ENCODE results near the gene KDM5C. TPM values are rescaled to one million over a fixed set of nuclear protein-coding genes. Genes with fewer than 3 reads are reported as not detected.

Gene KDM5C
- total RNA-seq, 2 donors from 2014 or later, result 115 to 130 TPM

- TF ChIP-seq, protein P1, sequence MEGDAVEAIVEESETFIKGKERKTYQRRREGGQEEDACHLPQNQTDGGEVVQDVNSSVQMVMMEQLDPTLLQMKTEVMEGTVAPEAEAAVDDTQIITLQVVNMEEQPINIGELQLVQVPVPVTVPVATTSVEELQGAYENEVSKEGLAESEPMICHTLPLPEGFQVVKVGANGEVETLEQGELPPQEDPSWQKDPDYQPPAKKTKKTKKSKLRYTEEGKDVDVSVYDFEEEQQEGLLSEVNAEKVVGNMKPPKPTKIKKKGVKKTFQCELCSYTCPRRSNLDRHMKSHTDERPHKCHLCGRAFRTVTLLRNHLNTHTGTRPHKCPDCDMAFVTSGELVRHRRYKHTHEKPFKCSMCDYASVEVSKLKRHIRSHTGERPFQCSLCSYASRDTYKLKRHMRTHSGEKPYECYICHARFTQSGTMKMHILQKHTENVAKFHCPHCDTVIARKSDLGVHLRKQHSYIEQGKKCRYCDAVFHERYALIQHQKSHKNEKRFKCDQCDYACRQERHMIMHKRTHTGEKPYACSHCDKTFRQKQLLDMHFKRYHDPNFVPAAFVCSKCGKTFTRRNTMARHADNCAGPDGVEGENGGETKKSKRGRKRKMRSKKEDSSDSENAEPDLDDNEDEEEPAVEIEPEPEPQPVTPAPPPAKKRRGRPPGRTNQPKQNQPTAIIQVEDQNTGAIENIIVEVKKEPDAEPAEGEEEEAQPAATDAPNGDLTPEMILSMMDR (IDR thresholded peaks at IDR 0.05), result no peak
- intact Hi-C loops (cut with DNase I), result no loop called here
- Histone ChIP-seq H3K4me3 (no peak overlapping the region), H3K4me1 (no peaks in the 10 kb centered on the region), H3K9ac (ENCODE audit: low read depth in 2 of 2, low read length in 2 of 2) (no peak overlapping the region), H3K9me3 (no peaks in the 10 kb centered on the region), H3K27me3 (no peaks in the 10 kb centered on the region), H3K27ac (no peak overlapping the region), H3K36me3 (no peaks in the 10 kb centered on the region)
- DNase-seq, result no peak
Measured at GRCh38 chrX:53254570-53255461, 29.8 kb upstream of the KDM5C start.

DNA sequence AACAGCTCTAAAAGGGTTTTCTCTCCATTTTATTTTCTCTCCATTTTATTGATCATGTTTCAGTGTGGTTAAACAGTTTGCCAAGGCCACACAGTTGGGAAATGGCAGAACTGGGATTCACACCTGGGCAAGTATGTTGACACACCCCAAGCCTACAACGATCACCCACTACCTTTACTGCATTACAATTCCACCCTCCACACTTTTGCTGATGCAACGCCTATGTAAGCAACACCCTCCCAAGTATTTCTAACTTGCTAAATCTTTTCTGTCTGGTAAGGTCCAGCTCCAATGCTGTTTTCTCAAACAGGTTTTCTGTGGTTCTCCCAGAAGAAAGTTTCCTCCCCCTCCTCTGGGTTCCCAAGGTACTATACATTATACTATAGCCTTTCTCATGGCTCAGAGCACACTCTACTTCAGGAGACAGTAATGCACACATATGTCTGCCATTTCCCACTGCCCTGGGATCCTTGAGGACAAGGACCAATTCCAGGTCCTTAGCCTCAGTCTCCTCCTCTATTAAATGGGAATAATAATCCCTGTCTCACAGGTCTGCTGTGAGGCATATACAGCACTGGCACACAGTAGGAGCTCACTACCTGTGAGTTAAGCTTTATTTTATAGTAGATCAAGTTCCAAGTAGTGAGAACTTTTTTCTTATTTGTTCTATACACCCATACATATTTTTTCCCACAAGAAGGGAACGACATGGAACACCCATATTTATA lies 28.4 kb upstream of the KDM5C start:
- Histone ChIP-seq H3K9ac (ENCODE audit: low read depth in 2 of 2, low read length in 2 of 2) (no peak overlapping the region), H3K4me3 (no peak overlapping the region), H3K36me3 (no peaks in the 10 kb centered on the region), H3K27me3 (no peaks in the 10 kb centered on the region), H3K4me1 (no peaks in the 10 kb centered on the region), H3K9me3 (no peaks in the 10 kb centered on the region), H3K27ac (no peak overlapping the region)
- TF ChIP-seq, protein P1 (IDR thresholded peaks at IDR 0.05), result no peak
- intact Hi-C loops (cut with DNase I), result no loop called here
- DNase-seq, result no peak

DNA sequence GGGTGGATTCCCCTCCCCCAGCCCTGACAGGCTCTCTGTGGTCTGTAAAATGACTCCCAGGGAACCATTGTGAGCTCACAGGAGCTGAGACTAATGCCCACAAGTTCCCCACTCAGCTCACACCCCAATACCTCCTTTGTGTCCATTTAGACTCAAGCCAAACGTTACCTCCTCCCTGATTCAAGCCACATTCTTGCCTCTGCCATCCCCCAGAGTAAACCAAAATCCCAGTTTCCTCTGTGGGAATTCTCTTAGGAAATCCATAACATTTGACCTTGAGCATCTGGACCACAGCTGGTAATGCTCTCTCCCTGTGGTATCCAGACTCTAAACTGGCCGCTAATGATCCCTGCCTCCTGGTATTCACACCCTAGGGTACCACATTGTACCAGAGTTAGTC lies 26.3 kb upstream of the KDM5C start:
- no peak overlapping the region for H3K4me3 ChIP-seq
- DNase-seq, result no peak
- no peaks in the 10 kb centered on the region for H3K9me3 ChIP-seq
- no peaks in the 10 kb centered on the region for H3K36me3 ChIP-seq
- H3K9ac ChIP-seq (ENCODE audit: low read depth in 2 of 2, low read length in 2 of 2), result no peak overlapping the region
- TF ChIP-seq, protein P1 (IDR thresholded peaks at IDR 0.05), result no peak
- no peaks in the 10 kb centered on the region for H3K4me1 ChIP-seq
- intact Hi-C loops (cut with DNase I), result no loop called here
- no peak overlapping the region for H3K27ac ChIP-seq
- no peaks in the 10 kb centered on the region for H3K27me3 ChIP-seq

GRCh38 chrX:53250556-53250955 lies 25.5 kb upstream of the KDM5C start:
- intact Hi-C loops (cut with DNase I), result no loop called here
- H3K27ac ChIP-seq, result no peak overlapping the region
- no peaks in the 10 kb centered on the region for H3K9me3 ChIP-seq
- H3K4me1 ChIP-seq, result no peaks in the 10 kb centered on the region
- TF ChIP-seq, protein P1 (IDR thresholded peaks at IDR 0.05), result no peak
- no peak for DNase-seq
- no peaks in the 10 kb centered on the region for H3K36me3 ChIP-seq
- no peaks in the 10 kb centered on the region for H3K27me3 ChIP-seq
- H3K4me3 ChIP-seq, result no peak overlapping the region
- no peak overlapping the region for H3K9ac ChIP-seq (ENCODE audit: low read depth in 2 of 2, low read length in 2 of 2)

DNA sequence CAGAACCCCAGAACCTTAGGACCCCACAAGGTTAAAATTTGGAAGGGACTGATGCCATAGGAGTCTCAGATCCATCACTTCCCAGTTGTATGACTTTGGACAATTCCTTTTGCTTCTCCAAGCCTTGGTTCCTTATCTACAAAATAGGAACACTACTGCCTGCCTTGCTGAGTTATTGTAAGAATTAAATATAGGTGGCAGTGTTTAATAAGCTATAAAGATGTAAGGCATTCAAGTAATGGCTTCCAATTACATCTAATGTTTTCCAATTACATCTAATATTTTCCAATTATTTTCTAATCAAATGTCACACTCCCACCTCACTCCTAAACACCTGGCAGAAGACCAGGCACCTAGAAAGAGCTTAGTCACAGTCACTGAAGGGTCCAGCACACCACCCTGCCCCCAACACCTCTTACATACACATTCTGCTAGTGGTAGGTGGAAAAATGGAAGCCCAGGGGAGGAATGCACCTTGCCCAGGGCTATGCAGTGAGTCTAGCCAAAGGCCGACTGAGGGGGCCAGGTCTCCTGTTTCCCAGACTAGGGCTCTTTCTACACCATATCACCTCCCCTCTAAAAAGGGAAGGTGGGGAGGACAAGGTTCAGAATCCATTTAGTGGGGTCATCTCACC lies 24.5 kb upstream of the KDM5C start:
- Histone ChIP-seq H3K4me1 (no peaks in the 10 kb centered on the region), H3K36me3 (no peaks in the 10 kb centered on the region), H3K27ac (no peak overlapping the region), H3K9ac (ENCODE audit: low read depth in 2 of 2, low read length in 2 of 2) (no peak overlapping the region), H3K4me3 (no peak overlapping the region), H3K9me3 (no peaks in the 10 kb centered on the region), H3K27me3 (no peaks in the 10 kb centered on the region)
- TF ChIP-seq, protein P1 (IDR thresholded peaks at IDR 0.05), result no peak
- intact Hi-C loops (cut with DNase I), result no loop called here
- DNase-seq, result no peak
